PFSK-1 (cell line): ENCODE data around the gene TUBGCP3.

Source experiments
- FOXP2 ChIP-seq: optimal IDR thresholded peaks from 2 replicates; pipeline ENCODE3; 2011; ENCODE audit warnings: borderline replicate concordance, control low read depth, inconsistent platforms; ENCODE audit not compliant: insufficient read depth; ENCODE audit errors: extremely low read length, extremely low read depth
- POLR2AphosphoS5 ChIP-seq: IDR thresholded peaks from 2 replicates; pipeline ENCODE4 v1.6.1; 2012; ENCODE audit warnings: low read depth, mild to moderate bottlenecking, control low read depth, low read length, moderate library complexity
- REST ChIP-seq, 2 experiments: IDR thresholded peaks; 2 replicates each; pipeline versions ENCODE4 v1.6.1 to v1.8.0; 2011 to 2012; ENCODE audit warnings: low read depth in 2 of 2, low read length in 2 of 2, control low read depth in 1 of 2, inconsistent platforms in 1 of 2, mild to moderate bottlenecking in 1 of 2, moderate library complexity in 1 of 2; ENCODE audit not compliant: insufficient read depth in 1 of 2
- SIN3A ChIP-seq: IDR thresholded peaks from 2 replicates; pipeline ENCODE4 v1.6.1; 2012; ENCODE audit warnings: mild to moderate bottlenecking, low read length, moderate library complexity, borderline replicate concordance; ENCODE audit not compliant: insufficient read depth
- TAF1 ChIP-seq: IDR thresholded peaks from 2 replicates; pipeline ENCODE4 v1.6.1; 2012; ENCODE audit warnings: low read length, control low read depth, borderline replicate concordance; ENCODE audit not compliant: insufficient read depth

The TUBGCP3 gene

GRCh38 chr13:112567161-112567862 lies 20.6 kb downstream of the TUBGCP3 start:
- TF ChIP-seq FOXP2, result no peak
- TF ChIP-seq SIN3A, result no peak
- TF ChIP-seq POLR2AphosphoS5, result no peak
- TF ChIP-seq REST (IDR thresholded peaks at IDR 0.05; ENCODE audit: insufficient read depth in 1 of 2, low read depth in 2 of 2, low read length in 2 of 2), result no peak
- TF ChIP-seq TAF1, result no peak

- no peak for TF ChIP-seq POLR2AphosphoS5
- no peak for TF ChIP-seq SIN3A
- TF ChIP-seq FOXP2, result no peak
- no peak for TF ChIP-seq REST (IDR thresholded peaks at IDR 0.05; ENCODE audit: insufficient read depth in 1 of 2, low read depth in 2 of 2, low read length in 2 of 2)
- TF ChIP-seq TAF1, result no peak
Observed at GRCh38 chr13:112562786-112563383, 25.1 kb downstream of the TUBGCP3 start.

- no peak for TF ChIP-seq REST (IDR thresholded peaks at IDR 0.05; ENCODE audit: insufficient read depth in 1 of 2, low read depth in 2 of 2, low read length in 2 of 2)
- no peak for TF ChIP-seq POLR2AphosphoS5
- TF ChIP-seq FOXP2, result no peak
- TF ChIP-seq TAF1, result no peak
- no peak for TF ChIP-seq SIN3A
Observed at GRCh38 chr13:112562254-112562653, 25.7 kb downstream of the TUBGCP3 start.

- TF ChIP-seq REST (IDR thresholded peaks at IDR 0.05; ENCODE audit: insufficient read depth in 1 of 2, low read depth in 2 of 2, low read length in 2 of 2) (no peak), SIN3A (no peak), POLR2AphosphoS5 (no peak), TAF1 (no peak), FOXP2 (no peak)
Observed at GRCh38 chr13:112561478-112561877, 26.5 kb downstream of the TUBGCP3 start.
